OCI-LY1 (cell line): ENCODE measurements around the gene AGBL1.

Source experiments
- H2AFZ ChIP-seq: fragments of 200-600 bp; sonication (generic), shearing (Covaris generic); 2 replicates; pipeline ENCODE4 v1.6.0; 2014; ENCODE audit warnings: antibody characterized with exemption, mild to moderate bottlenecking, low read length
- H3F3A ChIP-seq: fragments of 200-600 bp; sonication (generic), shearing (Covaris generic); 2 replicates; pipeline ENCODE4 v1.6.0; 2014; ENCODE audit warnings: mild to moderate bottlenecking, antibody characterized with exemption, low read length, moderate library complexity; ENCODE audit not compliant: insufficient read depth
- H3K27ac ChIP-seq: fragments of 200-600 bp; sonication (generic); 2 replicates; pipeline ENCODE4 v1.5.1; 2014; ENCODE audit warnings: low read length, mixed run types, mild to moderate bottlenecking, low read depth; ENCODE audit not compliant: poor library complexity, severe bottlenecking
- H3K27me3 ChIP-seq: fragments of 200-600 bp; sonication (generic); 2 replicates; pipeline ENCODE4 v1.6.0; 2014; ENCODE audit warnings: antibody characterized with exemption, mild to moderate bottlenecking, low read length, moderate library complexity; ENCODE audit not compliant: insufficient read depth
- H3K36me3 ChIP-seq: fragments of 200-600 bp; sonication (generic); 2 replicates; pipeline ENCODE4 v1.6.1; 2014; ENCODE audit warnings: mild to moderate bottlenecking, antibody characterized with exemption, low read length, moderate library complexity, mixed read lengths; ENCODE audit not compliant: insufficient read depth
- H3K4me1 ChIP-seq: fragments of 200-600 bp; sonication (generic); 2 replicates; pipeline ENCODE4 v1.5.1; 2014; ENCODE audit warnings: mild to moderate bottlenecking, low read length, moderate library complexity; ENCODE audit not compliant: insufficient read depth, severe bottlenecking
- H3K4me2 ChIP-seq: fragments of 200-600 bp; sonication (generic), shearing (Covaris generic); 2 replicates; pipeline ENCODE4 v1.6.1; 2014; ENCODE audit warnings: low read length
- H3K4me3 ChIP-seq: fragments of 200-600 bp; sonication (generic); 2 replicates; pipeline ENCODE4 v1.5.1; 2014; ENCODE audit warnings: low read length, low read depth, mild to moderate bottlenecking, mixed read lengths; ENCODE audit not compliant: poor library complexity, severe bottlenecking
- H3K79me2 ChIP-seq: fragments of 200-600 bp; shearing (Covaris generic); 2 replicates; pipeline ENCODE4 v1.6.1; 2016; ENCODE audit warnings: mixed run types, low read length, mixed read lengths; ENCODE audit not compliant: insufficient read depth
- H3K9ac ChIP-seq: fragments of 200-600 bp; sonication (generic), shearing (Covaris generic); 2 replicates; pipeline ENCODE4 v1.6.1; 2014; ENCODE audit warnings: mild to moderate bottlenecking, low read length, mixed read lengths
- H3K9me2 ChIP-seq: fragments of 200-600 bp; sonication (generic), shearing (Covaris generic); 2 replicates; pipeline ENCODE4 v1.6.1; 2014; ENCODE audit warnings: low read depth, mild to moderate bottlenecking, low read length, mixed read lengths
- H3K9me3 ChIP-seq: fragments of 200-600 bp; shearing (Covaris generic); 2 replicates; pipeline ENCODE4 v1.6.1; 2014; ENCODE audit warnings: low read length, mixed read lengths
- H4K20me1 ChIP-seq: fragments of 200-600 bp; sonication (generic), shearing (Covaris generic); 2 replicates; pipeline ENCODE4 v1.6.0; 2016; ENCODE audit warnings: mild to moderate bottlenecking, low read length; ENCODE audit not compliant: insufficient read depth
- EZH2 ChIP-seq: fragments of 200-600 bp; sonication (generic), shearing (Covaris generic); IDR thresholded peaks from 2 replicates; pipeline ENCODE4 v1.8.0; 2017; ENCODE audit warnings: borderline replicate concordance, mixed run types, mild to moderate bottlenecking, antibody characterized with exemption, low read length, moderate library complexity, mixed read lengths
- TF ChIP-seq, protein P1 (sequence below): fragments of 200-600 bp; sonication (generic), shearing (Covaris generic); IDR thresholded peaks from 2 replicates; pipeline ENCODE4 v1.5.1; 2017; ENCODE audit warnings: mild to moderate bottlenecking, antibody characterized with exemption, low read length, moderate library complexity, mixed read lengths

AGBL1 gene

GRCh38 chr15:86802244-86802643 is 722.6 kb downstream of the AGBL1 start:
- Histone ChIP-seq H3K27me3 (no peaks in the 10 kb centered on the region), H3K9me3 (no peaks in the 10 kb centered on the region), H3K4me1 (no peaks in the 10 kb centered on the region), H3K9me2 (no peaks in the 10 kb centered on the region), H3F3A (no peaks in the 10 kb centered on the region), H3K27ac (no peak overlapping the region), H3K79me2 (no peaks in the 10 kb centered on the region), H3K4me3 (no peak overlapping the region), H4K20me1 (no peaks in the 10 kb centered on the region), H3K4me2 (no peak overlapping the region), H3K36me3 (no peaks in the 10 kb centered on the region), H2AFZ (no peak overlapping the region), H3K9ac (no peak overlapping the region)
- TF ChIP-seq EZH2, result no peak
- TF ChIP-seq, protein P1, sequence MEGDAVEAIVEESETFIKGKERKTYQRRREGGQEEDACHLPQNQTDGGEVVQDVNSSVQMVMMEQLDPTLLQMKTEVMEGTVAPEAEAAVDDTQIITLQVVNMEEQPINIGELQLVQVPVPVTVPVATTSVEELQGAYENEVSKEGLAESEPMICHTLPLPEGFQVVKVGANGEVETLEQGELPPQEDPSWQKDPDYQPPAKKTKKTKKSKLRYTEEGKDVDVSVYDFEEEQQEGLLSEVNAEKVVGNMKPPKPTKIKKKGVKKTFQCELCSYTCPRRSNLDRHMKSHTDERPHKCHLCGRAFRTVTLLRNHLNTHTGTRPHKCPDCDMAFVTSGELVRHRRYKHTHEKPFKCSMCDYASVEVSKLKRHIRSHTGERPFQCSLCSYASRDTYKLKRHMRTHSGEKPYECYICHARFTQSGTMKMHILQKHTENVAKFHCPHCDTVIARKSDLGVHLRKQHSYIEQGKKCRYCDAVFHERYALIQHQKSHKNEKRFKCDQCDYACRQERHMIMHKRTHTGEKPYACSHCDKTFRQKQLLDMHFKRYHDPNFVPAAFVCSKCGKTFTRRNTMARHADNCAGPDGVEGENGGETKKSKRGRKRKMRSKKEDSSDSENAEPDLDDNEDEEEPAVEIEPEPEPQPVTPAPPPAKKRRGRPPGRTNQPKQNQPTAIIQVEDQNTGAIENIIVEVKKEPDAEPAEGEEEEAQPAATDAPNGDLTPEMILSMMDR, result no peak

DNA sequence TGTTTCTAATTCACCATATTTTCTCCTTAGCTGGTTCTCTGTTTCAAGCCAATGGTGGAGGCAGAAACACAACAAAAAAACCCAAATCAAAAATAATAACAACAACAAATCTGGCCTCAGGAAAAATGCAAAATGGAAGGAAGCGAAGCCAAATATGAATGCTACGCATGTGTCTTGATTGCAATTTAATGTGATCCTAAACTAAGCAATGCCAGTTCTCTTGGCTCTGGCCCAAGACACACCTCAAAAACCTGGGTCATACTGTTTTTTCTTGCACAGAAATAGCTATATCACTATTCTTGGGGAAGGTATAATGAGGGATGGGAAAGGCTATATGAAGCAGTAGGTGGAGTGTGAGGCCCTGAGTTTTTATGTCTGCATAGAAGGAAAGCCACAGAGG is 724.7 kb downstream of the AGBL1 start:
- Histone ChIP-seq H3K4me2 (no peak overlapping the region), H3K27me3 (no peaks in the 10 kb centered on the region), H3K36me3 (no peaks in the 10 kb centered on the region), H3K9me2 (no peaks in the 10 kb centered on the region), H2AFZ (no peak overlapping the region), H3K4me3 (no peak overlapping the region), H4K20me1 (no peaks in the 10 kb centered on the region), H3K27ac (no peak overlapping the region), H3K4me1 (no peaks in the 10 kb centered on the region), H3K9me3 (no peaks in the 10 kb centered on the region), H3K79me2 (no peaks in the 10 kb centered on the region), H3F3A (no peaks in the 10 kb centered on the region), H3K9ac (no peak overlapping the region)
- TF ChIP-seq, protein P1, result no peak
- no peak for TF ChIP-seq EZH2

GRCh38 chr15:86810329-86810728 is 730.7 kb downstream of the AGBL1 start:
- Histone ChIP-seq H3K4me3 (no peak overlapping the region), H3K27ac (no peak overlapping the region), H3F3A (no peaks in the 10 kb centered on the region), H3K9ac (no peak overlapping the region), H2AFZ (no peak overlapping the region), H3K36me3 (no peaks in the 10 kb centered on the region), H3K4me1 (no peaks in the 10 kb centered on the region), H3K9me2 (no peaks in the 10 kb centered on the region), H3K9me3 (no peaks in the 10 kb centered on the region), H3K4me2 (no peak overlapping the region), H3K27me3 (no peaks in the 10 kb centered on the region), H3K79me2 (no peaks in the 10 kb centered on the region), H4K20me1 (no peaks in the 10 kb centered on the region)
- TF ChIP-seq EZH2, result no peak
- TF ChIP-seq, protein P1, result no peak
